Activated CD4-positive, alpha-beta T cell treated with anti-CD3 and anti-CD28 coated beads for 1 hour (primary cell): ENCODE measurements around the gene LLGL1.
A peak's percentile ranks its signal among the peaks of the same experiment; 100 is the strongest.

ENCODE experiments used
- DNase-seq: peaks from one replicate; pipeline ENCODE4 v3.0.0-alpha.2; 2020

Gene LLGL1

DNA sequence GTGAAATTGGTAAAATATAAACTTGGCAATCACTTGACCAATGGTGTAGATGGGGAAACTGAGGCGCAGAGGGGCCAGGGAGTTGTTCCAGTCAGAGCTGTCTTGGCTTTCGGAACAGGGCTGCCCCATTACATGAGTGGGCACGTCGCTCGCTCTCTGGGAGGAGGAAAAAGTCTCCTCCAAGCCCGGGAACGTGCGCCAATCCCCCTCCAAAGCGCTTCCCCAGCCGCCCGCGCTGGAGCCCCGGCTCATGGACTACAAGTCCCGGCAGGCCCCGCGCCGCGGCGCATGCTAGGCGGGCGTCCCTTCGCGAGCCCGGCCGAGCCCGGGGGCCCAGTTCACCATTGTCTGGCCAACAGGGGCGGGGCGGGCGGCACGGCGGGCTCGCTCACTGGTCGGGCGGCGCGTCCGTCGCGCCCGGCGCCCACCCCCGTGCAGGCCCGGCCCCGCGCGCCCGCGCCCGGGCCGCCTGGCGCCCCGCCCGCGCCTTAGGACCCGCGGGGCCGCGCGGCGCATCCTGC is at the start of gene LLGL1:
TSS of gene LLGL1 (plus strand) at position 515 of the 521 bp plus-strand sequence. CDS start 48 bp downstream, outside the sequence.
- DNase-seq = peak; percentile 93

DNA sequence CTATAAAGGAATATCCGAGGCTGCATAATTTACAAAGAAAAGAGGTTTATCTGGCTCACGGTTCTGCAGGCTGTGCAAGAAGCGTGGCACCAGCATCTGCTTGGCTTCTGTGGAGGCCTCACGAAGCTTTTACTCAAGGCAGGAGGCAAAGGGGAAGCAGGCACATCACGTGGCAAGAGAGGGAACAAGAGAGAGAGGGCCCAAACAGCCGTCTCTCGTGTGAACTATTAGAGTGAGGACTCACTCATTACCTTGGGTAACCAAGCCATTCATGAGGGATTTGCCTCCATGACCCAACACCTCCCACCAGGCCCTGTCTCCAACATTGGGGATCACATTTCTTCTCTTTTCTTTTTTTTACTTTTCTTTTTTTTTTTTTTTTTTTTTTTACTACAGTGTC is 49.3 kb upstream of the LLGL1 start:
- no peak for DNase-seq

DNA sequence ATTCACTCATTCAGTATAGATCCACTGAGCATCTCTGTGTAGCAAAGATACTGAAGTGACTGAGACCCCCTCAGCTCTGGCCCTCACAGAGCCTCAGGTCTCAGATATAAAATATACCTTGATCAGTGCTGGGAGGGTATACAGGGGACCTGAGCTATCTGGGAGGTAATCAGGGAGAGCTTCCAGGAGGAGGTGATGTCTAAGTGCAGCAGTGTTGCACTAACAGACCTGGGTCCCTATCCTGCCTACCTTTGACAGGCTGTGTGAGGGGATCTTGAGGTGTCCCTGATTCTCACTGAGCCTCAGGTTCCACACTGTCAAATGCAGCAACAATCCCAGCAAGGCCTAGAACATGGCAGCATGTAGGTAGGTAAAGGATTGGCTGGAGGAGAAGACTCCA is 48.3 kb upstream of the LLGL1 start:
- DNase-seq = no peak

- DNase-seq = no peak
These were observed 47.7 kb upstream of the LLGL1 start for GRCh38 chr17:18177722-18178121.

- DNase-seq = no peak
These were observed 46.2 kb upstream of the LLGL1 start for GRCh38 chr17:18179196-18179595.

DNA sequence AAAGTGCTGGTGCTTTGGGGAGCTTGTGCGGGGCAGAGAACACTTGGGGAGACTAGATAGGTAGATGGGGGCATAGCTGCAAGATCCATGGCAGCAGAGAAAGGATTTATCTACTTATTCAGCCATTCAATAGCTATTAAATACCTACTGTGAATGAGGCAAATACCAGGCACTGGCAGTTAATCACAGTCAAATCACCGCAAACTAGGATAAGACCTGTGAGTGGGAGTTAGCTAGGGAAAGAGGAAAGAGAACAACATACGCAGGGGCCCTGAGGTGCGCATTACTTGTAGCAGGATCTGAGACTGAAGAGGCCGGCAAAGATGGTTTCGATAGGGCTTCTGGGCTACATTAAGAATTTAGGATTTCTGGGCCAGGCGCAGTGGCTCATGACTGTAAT is 45.6 kb upstream of the LLGL1 start:
- DNase-seq = no peak

DNA sequence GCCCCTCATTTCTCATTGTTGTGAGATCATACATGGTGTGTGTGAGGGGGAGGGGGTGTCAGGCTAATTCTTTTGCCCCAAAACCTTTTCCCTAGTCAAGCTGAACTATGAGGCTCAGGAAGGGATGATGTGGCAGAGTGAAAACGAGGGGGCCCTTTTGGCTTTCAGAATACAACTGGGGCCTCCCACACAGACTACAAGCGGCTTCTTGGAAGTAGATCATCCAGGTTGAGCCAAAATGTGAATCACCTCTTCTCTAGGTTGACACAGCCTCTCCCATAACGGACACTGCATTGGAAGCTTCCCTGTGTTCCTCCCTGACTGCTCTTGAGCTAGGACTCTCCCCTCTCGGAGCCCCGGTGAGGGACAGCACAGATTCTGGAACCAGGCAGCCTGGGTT is 44.1 kb upstream of the LLGL1 start:
- DNase-seq = no peak

- DNase-seq = no peak
These were observed 43.1 kb upstream of the LLGL1 start for GRCh38 chr17:18182110-18182977.

DNA sequence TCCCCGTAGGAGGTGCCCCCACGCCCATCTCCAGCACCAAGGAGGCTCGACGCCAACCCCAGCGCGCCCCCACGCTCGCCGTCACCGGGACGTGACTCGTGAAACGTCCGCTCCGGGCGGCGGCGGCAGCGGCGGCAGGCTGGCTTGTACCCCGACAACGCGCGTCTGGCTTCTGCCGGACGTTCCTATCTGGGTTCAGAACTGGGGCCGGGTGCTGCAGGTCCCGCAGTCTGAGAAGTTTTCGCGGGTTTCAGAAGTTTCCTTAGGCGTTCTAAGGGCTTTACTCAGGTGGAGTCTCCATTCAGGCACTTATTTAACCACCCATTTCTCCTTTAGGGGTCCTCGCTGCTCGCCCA is 42.5 kb upstream of the LLGL1 start:
- DNase-seq = peak; percentile 70

GRCh38 chr17:18183334-18184142 is 41.9 kb upstream of the LLGL1 start, which contains the start of gene ALKBH5:
ALKBH5 (plus strand) TSS chr17:18183828; CDS start chr17:18184244, 416 bp downstream.
- DNase-seq = peak; percentile 94

GRCh38 chr17:18184143-18185031 is 41.0 kb upstream of the LLGL1 start:
- DNase-seq = peak; percentile 62

DNA sequence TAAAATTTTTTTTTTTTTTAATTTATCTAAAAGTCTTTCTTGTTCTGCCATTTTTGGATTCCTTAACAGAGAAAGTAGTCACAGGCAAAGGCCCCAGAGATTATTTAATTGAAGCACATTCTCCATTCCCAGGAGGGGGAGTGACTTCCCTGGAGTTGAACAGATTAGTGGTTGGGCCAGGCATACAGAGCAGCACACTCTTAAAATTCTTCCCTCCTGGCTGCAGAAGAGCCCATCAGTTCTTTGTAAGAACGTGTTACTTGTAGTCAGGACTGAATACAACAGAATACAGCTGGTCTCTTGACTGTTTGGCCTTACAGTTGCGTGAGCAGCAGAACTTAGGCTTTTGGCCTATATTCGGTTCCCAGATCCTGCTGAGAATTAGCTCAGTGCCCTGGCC is 40.0 kb upstream of the LLGL1 start:
- no peak for DNase-seq

GRCh38 chr17:18185832-18186626 is 39.4 kb upstream of the LLGL1 start:
- no peak for DNase-seq

DNA sequence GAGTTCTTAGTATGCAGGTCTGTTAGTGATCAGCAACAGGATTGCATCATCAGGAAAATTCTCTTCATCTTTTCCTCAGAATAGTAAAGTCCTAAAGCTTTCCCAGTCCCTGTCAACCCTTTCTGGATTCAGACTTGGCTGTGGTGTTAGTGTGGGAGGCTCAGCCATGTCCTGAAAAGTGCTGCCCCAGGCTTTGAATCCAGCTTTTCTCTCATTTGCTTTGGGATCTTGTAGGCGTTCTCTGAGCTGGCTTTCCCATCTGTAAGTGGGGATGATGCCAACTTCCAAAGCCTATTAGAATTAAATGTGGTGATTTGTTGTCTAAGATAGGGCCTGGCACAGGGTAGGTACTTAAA is 38.8 kb upstream of the LLGL1 start:
- no peak for DNase-seq

- no peak for DNase-seq
These were observed 38.2 kb upstream of the LLGL1 start for GRCh38 chr17:18187226-18187625.

- DNase-seq = no peak
These were observed 37.3 kb upstream of the LLGL1 start for GRCh38 chr17:18187821-18188761.

DNA sequence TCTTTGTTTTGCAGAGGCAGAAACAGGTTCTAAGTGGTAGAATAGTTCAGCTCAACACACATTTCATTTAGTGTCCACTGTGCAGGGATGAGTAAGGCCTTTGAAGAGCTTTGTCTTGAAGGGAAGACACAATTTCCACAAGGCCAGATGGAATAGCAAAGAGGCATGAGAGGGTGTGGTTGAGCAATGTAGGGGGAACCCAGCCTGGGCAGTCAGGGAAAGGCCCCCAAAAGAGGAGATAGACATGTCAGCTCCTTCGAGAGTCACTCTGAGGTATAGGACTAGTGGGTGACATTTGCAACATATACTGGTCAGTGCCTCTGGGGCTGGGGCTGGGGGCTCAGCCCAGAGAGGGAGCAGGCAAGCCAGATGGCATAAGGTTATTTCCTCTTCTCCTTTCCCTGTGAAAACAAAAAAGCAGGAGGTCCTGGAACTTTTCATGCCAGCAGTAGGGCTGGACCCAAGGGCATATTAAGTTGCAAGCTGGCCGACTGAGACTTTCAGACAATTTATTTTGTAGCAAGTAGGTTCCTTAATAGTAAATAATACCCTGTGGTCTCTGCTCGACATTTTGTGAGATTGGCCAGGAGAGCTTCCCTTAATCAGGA is 34.7 kb upstream of the LLGL1 start:
- DNase-seq = no peak

GRCh38 chr17:18191236-18191667 is 34.2 kb upstream of the LLGL1 start:
- no peak for DNase-seq

GRCh38 chr17:18191967-18192366 is 33.5 kb upstream of the LLGL1 start:
- no peak for DNase-seq

DNA sequence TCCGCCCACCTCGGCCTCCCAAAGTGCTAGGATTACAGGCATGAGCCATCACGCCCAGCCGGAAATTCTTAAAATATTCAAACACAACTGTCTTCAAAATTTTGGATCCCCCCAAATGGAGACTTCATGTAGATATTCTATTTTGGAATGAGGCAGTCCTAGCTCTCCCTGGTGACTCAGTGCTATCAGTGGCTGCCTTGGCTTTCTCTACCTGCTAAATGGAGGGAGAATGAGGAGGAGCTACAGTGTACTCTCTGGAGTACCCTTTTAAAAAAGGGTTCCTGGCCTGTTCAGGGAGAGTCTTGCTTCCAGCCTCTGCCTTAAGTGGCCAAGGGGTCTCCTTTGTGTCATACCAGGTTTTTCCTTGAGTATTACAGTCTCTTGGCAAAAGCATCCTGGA is 31.0 kb upstream of the LLGL1 start:
- DNase-seq = no peak
